ENCODE results near the gene NOP16. TPM values are rescaled to one million over a fixed set of nuclear protein-coding genes. Genes with fewer than 3 reads are reported as not detected.
A peak's percentile ranks its signal among the peaks of the same experiment; 100 is the strongest.

Gene NOP16
- total and polyA plus RNA-seq, 2 of the 13 experiments (the other 11 are each of a cell fraction or from before 2014, with no cell fraction given), result 43.3 to 48.4 TPM

- TF ChIP-seq HMGXB4 (CRISPR knock-in tag; IDR thresholded peaks at IDR 0.05; ENCODE audit: borderline replicate concordance in 1 of 2, low read depth in 1 of 2) (peak; percentile 89 to 90), MAX (IDR thresholded peaks at IDR 0.05) (peak; percentile 86), NR2F6 (IDR thresholded peaks at IDR 0.05) (no peak), NR2F6 (CRISPR knock-in tag; IDR thresholded peaks at IDR 0.05) (no peak), ARID5B (CRISPR knock-in tag; IDR thresholded peaks at IDR 0.05) (no peak), DMAP1 (CRISPR knock-in tag; IDR thresholded peaks at IDR 0.05) (no peak), REPIN1 (CRISPR knock-in tag; IDR thresholded peaks at IDR 0.05; ENCODE audit: borderline replicate concordance, low read depth) (peak; percentile 93), ZNF576 (CRISPR knock-in tag; IDR thresholded peaks at IDR 0.05) (no peak), ZBTB40 (IDR thresholded peaks at IDR 0.05) (no peak), ZBTB40 (CRISPR knock-in tag; IDR thresholded peaks at IDR 0.05) (no peak; the same call in 1 of the 2 replicates), ZNF563 (CRISPR knock-in tag; IDR thresholded peaks at IDR 0.05) (peak; percentile 92), ZKSCAN8 (CRISPR knock-in tag; IDR thresholded peaks at IDR 0.05; ENCODE audit: borderline replicate concordance) (no peak), ZNF614 (CRISPR knock-in tag; IDR thresholded peaks at IDR 0.05; ENCODE audit: borderline replicate concordance) (no peak)
These were observed 27.8 kb upstream of the NOP16 start, which contains the start of gene CLTB (continued) for GRCh38 chr5:176415952-176416924.
